Measurements from ENCODE around the gene BEAN1.

Gene BEAN1

GRCh38 chr16:66421891-66422290 is 5.2 kb upstream of the BEAN1 start:
- no peak for DNase-seq

GRCh38 chr16:66422366-66422765 is 4.7 kb upstream of the BEAN1 start:
- DNase-seq = no peak

GRCh38 chr16:66423177-66423576 is 3.9 kb upstream of the BEAN1 start:
- DNase-seq = no peak

GRCh38 chr16:66425651-66426050 is 1.4 kb upstream of the BEAN1 start:
- no peak for DNase-seq

GRCh38 chr16:66426112-66427035 is 721 bp upstream of the BEAN1 start:
- DNase-seq = no peak

- no peak for DNase-seq
Measured at GRCh38 chr16:66427871-66428681, 981 bp downstream of the BEAN1 start.

- no peak for DNase-seq
Measured at GRCh38 chr16:66428682-66429251, 1.7 kb downstream of the BEAN1 start.

GRCh38 chr16:66429290-66429962 is 2.3 kb downstream of the BEAN1 start:
- no peak for DNase-seq

GRCh38 chr16:66430214-66430613 is 3.1 kb downstream of the BEAN1 start:
- DNase-seq = no peak

- DNase-seq = no peak
Measured at GRCh38 chr16:66431760-66432159, 4.7 kb downstream of the BEAN1 start.

GRCh38 chr16:66432429-66432828 is 5.3 kb downstream of the BEAN1 start:
- no peak for DNase-seq

- DNase-seq = no peak
Measured at GRCh38 chr16:66434619-66435430, 7.7 kb downstream of the BEAN1 start.

- DNase-seq = no peak
Measured at GRCh38 chr16:66435896-66436295, 8.8 kb downstream of the BEAN1 start.

- no peak for DNase-seq
Measured at GRCh38 chr16:66437391-66437945, 10.4 kb downstream of the BEAN1 start.

GRCh38 chr16:66438536-66438935 is 11.4 kb downstream of the BEAN1 start:
- no peak for DNase-seq

- DNase-seq = no peak
Measured at GRCh38 chr16:66439051-66439730, 12.1 kb downstream of the BEAN1 start.

- DNase-seq = no peak
Measured at GRCh38 chr16:66440271-66440802, 13.2 kb downstream of the BEAN1 start.

- DNase-seq = no peak
Measured at GRCh38 chr16:66440970-66441369, 13.9 kb downstream of the BEAN1 start.

GRCh38 chr16:66441586-66442375 is 14.7 kb downstream of the BEAN1 start:
- DNase-seq = no peak
